ENCODE data around the gene TMEM238.

The TMEM238 gene

GRCh38 chr19:55384920-55385723 is 1.0 kb upstream of the TMEM238 start:
- no peak for TF ChIP-seq CTCF (IDR thresholded peaks at IDR 0.05; ENCODE audit: low read depth, low read length, missing control alignments)
- DNase-seq (ENCODE audit: low read depth) = peak; percentile 88
- H3K4me3 ChIP-seq (ENCODE audit: low read depth, low read length) = peak overlapping the region; percentile 97
- in situ Hi-C loops (cut with HindIII; ENCODE audit: low sequenced_read_pairs) = loop anchor here (5.0 kb wide), 1 partner anchor 208 kb away; no protein-coding TSS in a partner anchor

- in situ Hi-C loops (cut with HindIII; ENCODE audit: low sequenced_read_pairs) = no loop called here
- no peak for DNase-seq (ENCODE audit: low read depth)
- H3K4me3 ChIP-seq (ENCODE audit: low read depth, low read length) = peak overlapping the region; percentile 26
- no peak for TF ChIP-seq CTCF (IDR thresholded peaks at IDR 0.05; ENCODE audit: low read depth, low read length, missing control alignments)
These were observed 587 bp downstream of the TMEM238 start for GRCh38 chr19:55383279-55384130.

- in situ Hi-C loops (cut with HindIII; ENCODE audit: low sequenced_read_pairs) = no loop called here
- no peak for TF ChIP-seq CTCF (IDR thresholded peaks at IDR 0.05; ENCODE audit: low read depth, low read length, missing control alignments)
- H3K4me3 ChIP-seq (ENCODE audit: low read depth, low read length) = no peak overlapping the region
- no peak for DNase-seq (ENCODE audit: low read depth)
These were observed 1.5 kb downstream of the TMEM238 start for GRCh38 chr19:55382522-55383054.

- in situ Hi-C loops (cut with HindIII; ENCODE audit: low sequenced_read_pairs) = no loop called here
- TF ChIP-seq CTCF (IDR thresholded peaks at IDR 0.05; ENCODE audit: low read depth, low read length, missing control alignments) = no peak
- no peak overlapping the region for H3K4me3 ChIP-seq (ENCODE audit: low read depth, low read length)
- DNase-seq (ENCODE audit: low read depth) = no peak
These were observed 2.1 kb downstream of the TMEM238 start for GRCh38 chr19:55382013-55382412.

GRCh38 chr19:55379174-55379573 is 4.9 kb downstream of the TMEM238 start:
- no peak for DNase-seq (ENCODE audit: low read depth)
- no peak overlapping the region for H3K4me3 ChIP-seq (ENCODE audit: low read depth, low read length)
- no peak for TF ChIP-seq CTCF (IDR thresholded peaks at IDR 0.05; ENCODE audit: low read depth, low read length, missing control alignments)
- in situ Hi-C loops (cut with HindIII; ENCODE audit: low sequenced_read_pairs) = no loop called here

- in situ Hi-C loops (cut with HindIII; ENCODE audit: low sequenced_read_pairs) = no loop called here
- no peak for TF ChIP-seq CTCF (IDR thresholded peaks at IDR 0.05; ENCODE audit: low read depth, low read length, missing control alignments)
- no peak overlapping the region for H3K4me3 ChIP-seq (ENCODE audit: low read depth, low read length)
- DNase-seq (ENCODE audit: low read depth) = no peak
These were observed 6.5 kb downstream of the TMEM238 start for GRCh38 chr19:55377356-55378131.
